ENCODE measurements around the gene PGK2. TPM values are rescaled to one million over a fixed set of nuclear protein-coding genes. Genes with fewer than 3 reads are reported as not detected.

PGK2 gene
- polyA plus RNA-seq (2011; rRNA removed) = not detected in 2 replicates
- polyA minus RNA-seq (2011; rRNA and poly(A)+ RNA removed) = not detected in 2 replicates

DNA sequence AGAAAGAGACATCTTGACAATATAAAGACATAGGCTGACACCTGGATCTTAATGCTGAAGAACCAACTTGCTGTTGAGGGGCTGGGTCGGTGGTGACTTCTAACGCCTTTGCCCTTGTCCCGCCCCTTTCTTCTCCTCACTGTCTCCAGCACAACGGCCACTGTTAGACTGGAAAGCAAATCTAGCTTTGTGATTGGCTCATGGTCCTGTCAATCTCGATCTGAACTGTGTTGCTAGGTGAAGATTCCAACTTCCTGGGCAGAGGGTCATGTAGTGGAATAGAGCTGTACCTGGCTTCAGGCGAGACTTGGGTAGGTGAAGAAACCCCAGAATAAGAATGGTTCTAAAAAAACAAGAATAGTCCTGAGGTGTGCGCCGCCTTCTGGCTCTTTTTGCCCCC lies at the start of gene PGK2:
TSS of gene PGK2 (minus strand) at position 110 of the 400 bp plus-strand sequence. CDS start at position 12, 98 bp downstream.
- no peaks in the 10 kb centered on the region for H3K36me3 ChIP-seq (ENCODE audit: control insufficient read depth, insufficient read depth, low read length)
- no peak within 1 kb of the TSS for H3K4me3 ChIP-seq (ENCODE audit: low read depth, low read length)
- TF ChIP-seq, protein P1, sequence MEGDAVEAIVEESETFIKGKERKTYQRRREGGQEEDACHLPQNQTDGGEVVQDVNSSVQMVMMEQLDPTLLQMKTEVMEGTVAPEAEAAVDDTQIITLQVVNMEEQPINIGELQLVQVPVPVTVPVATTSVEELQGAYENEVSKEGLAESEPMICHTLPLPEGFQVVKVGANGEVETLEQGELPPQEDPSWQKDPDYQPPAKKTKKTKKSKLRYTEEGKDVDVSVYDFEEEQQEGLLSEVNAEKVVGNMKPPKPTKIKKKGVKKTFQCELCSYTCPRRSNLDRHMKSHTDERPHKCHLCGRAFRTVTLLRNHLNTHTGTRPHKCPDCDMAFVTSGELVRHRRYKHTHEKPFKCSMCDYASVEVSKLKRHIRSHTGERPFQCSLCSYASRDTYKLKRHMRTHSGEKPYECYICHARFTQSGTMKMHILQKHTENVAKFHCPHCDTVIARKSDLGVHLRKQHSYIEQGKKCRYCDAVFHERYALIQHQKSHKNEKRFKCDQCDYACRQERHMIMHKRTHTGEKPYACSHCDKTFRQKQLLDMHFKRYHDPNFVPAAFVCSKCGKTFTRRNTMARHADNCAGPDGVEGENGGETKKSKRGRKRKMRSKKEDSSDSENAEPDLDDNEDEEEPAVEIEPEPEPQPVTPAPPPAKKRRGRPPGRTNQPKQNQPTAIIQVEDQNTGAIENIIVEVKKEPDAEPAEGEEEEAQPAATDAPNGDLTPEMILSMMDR (IDR thresholded peaks at IDR 0.05; ENCODE audit: insufficient read depth, low read depth, low read length) = no peak
- DNase-seq (ENCODE audit: low read depth) = no peak
- POLR2A ChIA-PET = no interaction called here
- CTCF ChIA-PET = no interaction called here
- no peaks in the 10 kb centered on the region for H3K27me3 ChIP-seq (ENCODE audit: control insufficient read depth, insufficient read depth, low read length)

DNA sequence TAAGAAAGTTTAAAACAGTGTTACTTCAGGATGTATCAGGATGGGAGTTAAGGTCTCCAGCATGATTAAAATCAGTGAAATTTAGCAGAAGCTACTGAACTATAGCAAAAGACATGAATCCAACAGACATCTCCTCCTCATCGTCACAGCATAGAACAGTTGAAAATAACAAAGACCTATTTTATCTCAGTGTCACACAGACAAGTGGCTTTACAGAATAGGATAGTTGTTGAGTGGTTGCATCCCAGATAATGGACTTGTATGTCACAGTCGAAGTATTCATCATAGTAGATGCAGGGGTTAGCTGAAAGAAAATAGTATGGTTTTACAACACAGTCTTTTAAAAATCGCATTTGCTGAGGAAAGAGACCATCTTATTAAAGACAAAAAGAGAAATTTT lies 48.1 kb upstream of the PGK2 start:
- DNase-seq (ENCODE audit: low read depth) = no peak
- H3K4me3 ChIP-seq (ENCODE audit: low read depth, low read length) = no peak overlapping the region
- TF ChIP-seq, protein P1 (IDR thresholded peaks at IDR 0.05; ENCODE audit: insufficient read depth, low read depth, low read length) = no peak
- H3K36me3 ChIP-seq (ENCODE audit: control insufficient read depth, insufficient read depth, low read length) = no peaks in the 10 kb centered on the region
- ChIA-PET CTCF (interaction anchor here (2.1 kb wide), 1 partner anchor 14 kb away, joined by 4 read pairs; no protein-coding TSS in a partner anchor), POLR2A (no interaction called here)
- H3K27me3 ChIP-seq (ENCODE audit: control insufficient read depth, insufficient read depth, low read length) = no peaks in the 10 kb centered on the region

DNA sequence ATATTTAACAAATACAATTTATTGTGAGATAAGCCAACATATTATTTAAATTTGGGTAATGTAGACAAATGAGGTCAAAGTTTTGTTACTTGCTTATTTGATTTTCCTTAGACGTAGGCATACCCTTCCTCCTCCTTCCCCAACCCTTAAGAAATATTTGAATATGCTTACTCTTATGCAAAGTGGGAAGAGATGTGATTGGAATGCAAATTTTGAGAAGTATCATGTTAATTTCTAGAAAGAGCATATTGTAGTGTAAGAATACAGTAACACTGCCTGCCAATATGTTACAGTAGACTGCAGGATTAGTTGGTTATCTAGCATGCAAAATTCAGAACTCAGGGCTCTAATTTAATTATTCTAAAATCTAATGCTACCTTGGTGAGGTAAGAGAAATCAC lies 46.3 kb upstream of the PGK2 start:
- Histone ChIP-seq H3K4me3 (ENCODE audit: low read depth, low read length) (no peak overlapping the region), H3K27me3 (ENCODE audit: control insufficient read depth, insufficient read depth, low read length) (no peaks in the 10 kb centered on the region), H3K36me3 (ENCODE audit: control insufficient read depth, insufficient read depth, low read length) (no peaks in the 10 kb centered on the region)
- DNase-seq (ENCODE audit: low read depth) = no peak
- TF ChIP-seq, protein P1 (IDR thresholded peaks at IDR 0.05; ENCODE audit: insufficient read depth, low read depth, low read length) = no peak
- POLR2A ChIA-PET = no interaction called here
- CTCF ChIA-PET = no interaction called here

DNA sequence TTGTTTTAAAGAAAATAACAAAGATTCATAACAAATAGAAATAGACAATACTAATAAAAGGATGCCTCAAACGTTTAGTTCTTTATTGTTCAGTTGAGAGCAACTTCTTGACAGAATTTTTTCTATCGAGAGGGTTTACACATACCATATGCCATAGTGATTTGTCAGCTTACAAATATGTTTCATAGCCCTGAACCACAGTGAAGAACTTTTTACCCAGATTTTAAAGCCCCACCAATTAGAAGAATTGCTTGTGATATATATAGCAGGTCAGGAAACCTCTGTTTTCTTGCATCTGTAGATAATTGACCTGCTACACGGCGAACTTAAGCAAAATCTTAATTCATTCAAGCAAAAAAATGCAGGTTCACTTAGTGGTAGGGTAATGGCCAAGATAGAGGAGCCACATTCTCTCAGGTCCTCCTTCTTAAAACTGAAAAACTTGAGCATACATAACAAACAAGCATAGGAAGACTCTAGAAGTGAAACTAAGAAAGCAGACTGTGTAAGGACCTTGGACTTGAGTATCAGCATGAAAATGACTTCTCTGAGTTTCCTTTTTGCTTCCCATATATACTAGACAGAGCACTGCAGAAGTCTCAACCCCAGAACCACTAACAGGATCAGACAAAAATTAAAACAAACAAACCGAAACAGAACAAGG lies 39.8 kb upstream of the PGK2 start:
- POLR2A ChIA-PET = no interaction called here
- H3K4me3 ChIP-seq (ENCODE audit: low read depth, low read length) = no peak overlapping the region
- TF ChIP-seq, protein P1 (IDR thresholded peaks at IDR 0.05; ENCODE audit: insufficient read depth, low read depth, low read length) = no peak
- CTCF ChIA-PET = no interaction called here
- no peaks in the 10 kb centered on the region for H3K27me3 ChIP-seq (ENCODE audit: control insufficient read depth, insufficient read depth, low read length)
- H3K36me3 ChIP-seq (ENCODE audit: control insufficient read depth, insufficient read depth, low read length) = no peaks in the 10 kb centered on the region
- no peak for DNase-seq (ENCODE audit: low read depth)

DNA sequence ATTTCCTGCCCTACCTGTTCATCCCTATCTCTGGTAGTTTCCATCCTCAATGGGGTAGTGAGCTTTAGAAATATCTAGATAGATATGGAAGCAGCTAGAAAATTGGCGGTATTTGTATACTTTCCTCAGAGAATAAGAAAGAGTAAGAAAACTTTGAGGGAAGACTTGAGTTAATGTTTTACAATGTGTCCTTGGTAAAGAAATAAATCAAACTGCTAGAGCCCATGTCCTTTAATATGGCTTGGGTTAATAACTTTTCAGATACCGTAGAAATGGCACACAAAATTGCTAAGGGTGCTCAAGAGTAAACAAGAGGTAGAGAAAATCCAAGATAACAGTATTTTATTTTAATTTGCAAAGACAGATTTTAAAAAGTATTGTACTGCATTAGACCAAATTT lies 28.1 kb upstream of the PGK2 start:
- TF ChIP-seq, protein P1 (IDR thresholded peaks at IDR 0.05; ENCODE audit: insufficient read depth, low read depth, low read length) = no peak
- DNase-seq (ENCODE audit: low read depth) = no peak
- Histone ChIP-seq H3K27me3 (ENCODE audit: control insufficient read depth, insufficient read depth, low read length) (no peaks in the 10 kb centered on the region), H3K36me3 (ENCODE audit: control insufficient read depth, insufficient read depth, low read length) (no peaks in the 10 kb centered on the region), H3K4me3 (ENCODE audit: low read depth, low read length) (no peak overlapping the region)
- ChIA-PET POLR2A (no interaction called here), CTCF (no interaction called here)

All from BJ (cell line).